ENCODE data around the gene METTL16.

Gene METTL16

DNA sequence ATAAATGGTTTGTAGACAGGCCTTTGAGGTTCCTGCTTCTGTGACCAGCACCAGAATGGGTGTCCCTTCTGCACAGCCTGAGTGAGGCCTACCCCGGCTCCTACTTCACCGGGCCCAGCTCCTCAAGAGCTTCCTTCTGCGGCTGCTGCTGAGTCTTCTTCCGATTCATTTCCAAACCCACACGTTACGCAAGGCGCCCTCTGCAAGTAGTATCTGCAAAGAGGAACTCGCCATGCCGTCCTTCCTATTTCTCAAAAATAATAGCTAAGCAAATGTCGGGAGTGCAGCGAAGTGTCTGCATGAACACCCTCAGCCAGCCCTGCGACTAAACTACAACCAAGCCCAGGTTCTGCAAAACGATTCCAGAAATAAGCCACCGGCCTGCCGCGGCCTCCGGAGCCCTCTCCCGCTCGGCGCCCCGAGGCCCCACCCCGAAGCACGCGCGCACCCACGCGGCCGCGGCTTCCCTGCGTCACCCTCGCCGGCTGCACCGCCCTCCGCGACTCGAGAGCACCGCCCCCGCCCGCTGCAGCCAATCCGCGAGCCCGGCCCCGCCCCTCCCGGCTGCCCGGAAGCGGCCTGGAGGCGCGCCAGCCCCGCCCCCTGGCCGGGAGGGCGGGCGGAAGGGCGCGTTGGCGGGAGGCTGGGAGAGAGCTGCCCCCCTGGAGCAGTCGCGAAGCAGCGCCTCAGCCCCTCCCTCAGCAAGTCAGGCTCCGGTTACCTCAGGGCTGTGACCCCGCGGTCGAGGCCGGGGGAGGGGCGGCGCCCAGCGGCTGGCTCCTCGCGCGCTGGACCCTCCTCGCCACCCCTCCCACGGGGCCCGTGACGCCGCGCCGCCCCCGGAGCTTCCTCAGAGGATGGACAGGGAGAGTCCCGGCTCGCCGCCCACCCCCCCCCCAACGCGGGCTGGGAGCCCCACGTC, 119.2 kb downstream of the METTL16 start:
- H3K4me3 ChIP-seq (ENCODE audit: low read depth, low read length), result peak overlapping the region; percentile 83
- TF ChIP-seq, protein P1, sequence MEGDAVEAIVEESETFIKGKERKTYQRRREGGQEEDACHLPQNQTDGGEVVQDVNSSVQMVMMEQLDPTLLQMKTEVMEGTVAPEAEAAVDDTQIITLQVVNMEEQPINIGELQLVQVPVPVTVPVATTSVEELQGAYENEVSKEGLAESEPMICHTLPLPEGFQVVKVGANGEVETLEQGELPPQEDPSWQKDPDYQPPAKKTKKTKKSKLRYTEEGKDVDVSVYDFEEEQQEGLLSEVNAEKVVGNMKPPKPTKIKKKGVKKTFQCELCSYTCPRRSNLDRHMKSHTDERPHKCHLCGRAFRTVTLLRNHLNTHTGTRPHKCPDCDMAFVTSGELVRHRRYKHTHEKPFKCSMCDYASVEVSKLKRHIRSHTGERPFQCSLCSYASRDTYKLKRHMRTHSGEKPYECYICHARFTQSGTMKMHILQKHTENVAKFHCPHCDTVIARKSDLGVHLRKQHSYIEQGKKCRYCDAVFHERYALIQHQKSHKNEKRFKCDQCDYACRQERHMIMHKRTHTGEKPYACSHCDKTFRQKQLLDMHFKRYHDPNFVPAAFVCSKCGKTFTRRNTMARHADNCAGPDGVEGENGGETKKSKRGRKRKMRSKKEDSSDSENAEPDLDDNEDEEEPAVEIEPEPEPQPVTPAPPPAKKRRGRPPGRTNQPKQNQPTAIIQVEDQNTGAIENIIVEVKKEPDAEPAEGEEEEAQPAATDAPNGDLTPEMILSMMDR (IDR thresholded peaks at IDR 0.05; ENCODE audit: low read depth, low read length, missing control alignments), result no peak
- peak; percentile 65 for DNase-seq (ENCODE audit: low read depth)

DNA sequence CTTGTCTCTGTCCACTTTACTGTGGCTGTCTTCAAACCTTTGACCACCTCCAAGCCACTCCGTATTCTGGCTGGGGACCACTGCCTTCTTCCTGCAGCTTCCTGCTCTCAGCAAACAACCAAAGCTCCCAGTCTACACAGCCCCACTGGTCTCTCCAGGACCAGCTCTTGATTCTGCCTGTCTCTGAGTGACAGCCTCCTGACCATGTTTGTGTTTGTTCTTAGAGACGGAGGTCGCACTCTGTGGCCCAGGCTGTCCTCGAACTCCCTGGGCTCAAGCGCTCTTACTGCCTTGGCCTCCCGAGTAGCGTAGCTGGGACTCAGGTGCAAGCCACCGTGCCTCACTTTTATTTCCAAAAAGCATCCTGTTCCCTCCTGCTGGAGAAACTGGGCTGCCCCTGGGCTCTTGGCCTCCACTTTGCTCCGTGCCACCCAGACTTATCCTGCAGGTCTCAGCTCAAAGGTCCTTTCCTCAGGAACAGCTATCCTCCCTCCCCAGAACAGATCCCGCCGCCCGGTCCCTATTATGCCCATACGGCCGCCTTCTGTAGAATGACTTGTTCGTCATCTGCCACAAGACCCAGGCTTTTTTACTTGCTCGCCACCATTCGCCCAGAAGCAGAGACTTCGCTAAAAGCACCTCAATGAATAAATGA, 120.0 kb downstream of the METTL16 start:
- TF ChIP-seq, protein P1 (IDR thresholded peaks at IDR 0.05; ENCODE audit: low read depth, low read length, missing control alignments), result no peak
- no peak for DNase-seq (ENCODE audit: low read depth)
- peak overlapping the region; percentile 71 for H3K4me3 ChIP-seq (ENCODE audit: low read depth, low read length)

DNA sequence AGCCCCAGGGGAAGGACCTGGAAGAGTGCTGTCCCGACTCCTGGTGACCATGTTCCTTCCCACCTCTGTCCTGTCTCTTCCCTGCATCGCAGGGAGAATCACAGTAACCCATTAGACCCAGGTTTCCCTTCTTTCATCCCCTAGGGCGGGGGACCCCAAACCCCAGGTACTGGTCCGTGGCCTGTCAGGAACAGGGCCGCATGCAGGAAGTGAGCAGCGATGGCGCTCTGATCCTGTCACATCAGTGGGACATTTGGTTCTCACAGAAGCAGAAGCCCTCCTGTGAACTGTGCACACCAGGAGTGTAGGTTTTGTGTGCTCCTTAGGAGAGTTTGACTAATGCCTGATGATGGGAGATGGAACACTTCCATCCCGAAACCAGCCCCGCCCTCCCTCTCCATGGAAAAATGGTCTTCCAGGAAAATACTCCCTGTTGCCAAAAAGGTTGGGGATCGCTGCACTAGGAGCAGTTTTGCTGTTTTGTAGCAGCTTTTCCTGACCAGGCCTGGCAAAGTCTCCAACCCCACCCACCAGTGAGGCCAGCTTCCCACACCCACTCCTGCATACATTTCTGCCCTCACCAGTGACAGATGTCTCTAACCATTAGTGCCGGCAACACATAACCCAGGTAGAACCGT, 121.4 kb downstream of the METTL16 start:
- H3K4me3 ChIP-seq (ENCODE audit: low read depth, low read length), result no peak overlapping the region
- TF ChIP-seq, protein P1 (IDR thresholded peaks at IDR 0.05; ENCODE audit: low read depth, low read length, missing control alignments), result no peak

DNA sequence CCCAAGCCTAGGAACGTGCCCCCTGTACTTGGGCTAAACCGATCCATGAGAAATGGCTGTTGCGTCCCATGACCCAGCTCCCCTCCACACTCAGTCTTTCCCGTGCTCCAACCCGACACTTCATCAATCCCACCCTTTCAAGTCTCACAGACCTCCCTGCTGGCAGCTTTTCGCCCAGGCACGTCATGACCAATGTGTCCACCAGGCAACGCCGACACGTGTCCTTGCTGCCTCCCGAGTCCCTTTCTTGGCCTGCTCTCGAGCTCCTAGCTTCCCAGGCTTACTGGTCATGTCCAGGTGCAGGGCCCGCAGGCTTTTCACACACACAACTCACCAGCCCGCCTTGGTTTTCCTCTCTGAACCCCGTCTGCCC, 123.0 kb downstream of the METTL16 start:
- no peak overlapping the region for H3K4me3 ChIP-seq (ENCODE audit: low read depth, low read length)
- DNase-seq (ENCODE audit: low read depth), result no peak
- TF ChIP-seq, protein P1 (IDR thresholded peaks at IDR 0.05; ENCODE audit: low read depth, low read length, missing control alignments), result no peak

More for the DNA sequence above, 121.4 kb downstream of the METTL16 start:
- no peak for DNase-seq (ENCODE audit: low read depth)

DNA sequence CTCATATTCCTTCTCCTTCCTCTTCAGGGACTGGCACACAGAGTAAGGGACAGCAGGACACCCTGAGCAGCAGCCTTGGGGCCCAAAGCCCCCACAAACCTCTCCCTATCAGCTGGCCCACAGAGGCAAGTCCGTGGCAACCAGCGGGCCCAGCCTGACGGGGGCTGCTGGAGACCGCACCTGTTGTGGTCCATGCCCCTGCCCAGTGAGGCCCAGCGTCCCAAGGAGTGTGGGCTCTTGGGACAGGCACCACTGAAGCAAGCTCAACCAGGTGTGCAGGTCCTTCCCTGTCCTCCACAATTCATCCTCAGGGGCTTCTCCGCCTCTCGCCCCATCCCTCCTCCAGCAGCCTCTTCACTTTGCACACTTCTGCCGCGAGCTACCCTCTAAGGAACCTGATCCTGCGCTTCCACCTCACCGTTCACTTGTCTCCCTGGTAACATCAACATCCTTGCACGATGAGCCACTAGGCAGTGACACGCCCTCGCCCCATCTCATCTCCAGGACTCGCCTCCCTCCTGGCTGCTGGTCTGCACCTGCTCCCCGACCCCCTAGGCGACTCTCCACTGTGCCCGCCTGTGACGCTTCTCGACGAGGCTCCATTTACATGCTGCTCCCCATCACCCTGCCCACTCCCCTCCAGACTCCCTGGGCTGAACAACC, 123.5 kb downstream of the METTL16 start:
- no peak overlapping the region for H3K4me3 ChIP-seq (ENCODE audit: low read depth, low read length)
- DNase-seq (ENCODE audit: low read depth), result no peak
- TF ChIP-seq, protein P1 (IDR thresholded peaks at IDR 0.05; ENCODE audit: low read depth, low read length, missing control alignments), result no peak

DNA sequence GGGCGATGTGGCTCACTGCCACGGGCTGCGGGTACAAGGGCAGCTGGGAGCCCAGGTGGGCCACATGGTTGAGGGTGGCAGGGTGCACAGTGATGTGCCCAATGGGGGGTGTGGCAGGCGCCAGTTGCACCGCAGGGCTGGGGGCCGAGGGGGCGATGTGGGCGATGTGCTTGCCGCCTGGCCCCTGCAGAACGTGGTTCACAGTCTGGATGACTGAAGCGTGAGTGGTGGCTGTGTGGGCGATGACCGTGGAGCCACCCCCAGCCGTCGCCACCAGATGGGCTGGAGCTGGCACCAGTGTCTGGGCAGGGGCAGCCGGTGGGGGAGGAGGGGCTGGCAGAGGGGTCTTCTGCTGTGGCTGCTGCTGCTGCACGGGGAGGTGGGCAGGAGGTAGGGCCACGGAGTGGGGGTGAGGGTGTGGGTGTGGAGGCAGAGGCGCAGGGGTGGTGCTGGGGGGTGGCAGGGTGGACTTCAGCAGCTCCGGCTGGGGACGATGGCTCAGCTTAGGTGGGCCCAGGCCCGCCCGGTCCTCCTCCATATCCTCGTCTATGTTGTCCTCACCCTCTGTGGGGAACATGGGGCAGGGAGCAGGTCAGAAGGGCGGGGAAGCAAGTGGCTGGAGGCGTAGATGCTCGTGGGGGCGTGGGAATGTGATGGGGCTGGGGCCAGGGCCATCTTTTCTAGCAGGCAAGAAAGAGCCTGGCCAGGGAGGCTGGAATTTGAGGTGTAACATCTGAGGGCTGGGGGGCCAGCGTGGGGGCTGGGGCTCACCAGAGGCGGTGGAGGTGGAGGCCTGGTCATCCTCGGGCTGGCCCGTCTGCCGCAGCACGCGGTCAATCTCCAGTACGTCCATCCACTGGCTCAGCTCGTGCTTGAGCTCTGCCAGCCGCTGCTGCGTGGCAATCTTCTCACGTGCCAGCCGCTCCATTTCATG, 124.3 kb downstream of the METTL16 start:
- DNase-seq (ENCODE audit: low read depth), result no peak
- no peak overlapping the region for H3K4me3 ChIP-seq (ENCODE audit: low read depth, low read length)
- TF ChIP-seq, protein P1 (IDR thresholded peaks at IDR 0.05; ENCODE audit: low read depth, low read length, missing control alignments), result no peak

All from GM12864 (cell line).